H1 (cell line): ENCODE results near the gene BRD4. TPM values are rescaled to one million over a fixed set of nuclear protein-coding genes. Genes with fewer than 3 reads are reported as not detected.
A peak's percentile ranks its signal among the peaks of the same experiment; 100 is the strongest.

Experiments used
- CTCF ChIA-PET: fragments of 300-600 bp; sonication (Branson Sonifier 250); formaldehyde crosslinking; loops from one replicate; lab custom pipeline; 2021; ENCODE audit not compliant: partially characterized antibody; lab: Charles Lee
- POLR2A ChIA-PET: fragments of 300-600 bp; sonication (Branson Sonifier 250); formaldehyde crosslinking; loops from one replicate; lab custom pipeline; 2021; ENCODE audit warnings: inconsistent platforms; ENCODE audit not compliant: partially characterized antibody; lab: Charles Lee
- DNase-seq, 2 experiments: peaks; one replicate each; pipeline versions ENCODE4 v3.0.0 to v3.0.0-alpha.2; 2010 to 2022; ENCODE audit warnings: low spot score in 2 of 2, low read depth in 1 of 2, mixed read lengths in 1 of 2
- FAIRE-seq: peaks from 2 replicates; lab custom pipeline; 2011; peaks lifted over from hg19 to GRCh38; lab: Jason Lieb, UNC
- H2AFZ ChIP-seq: 2 replicates; pipeline ENCODE4 v1.8.1; 2012; ENCODE audit warnings: low read length, inconsistent platforms
- H2AK5ac ChIP-seq: 2 replicates; pipeline ENCODE4 v1.6.1; 2013; ENCODE audit warnings: low read depth, low read length
- H2BK120ac ChIP-seq: replicated peaks from 2 replicates; pipeline ENCODE3; 2013; ENCODE audit warnings: low read depth, low read length, inconsistent platforms
- H2BK12ac ChIP-seq: 2 replicates; pipeline ENCODE4 v1.6.1; 2013; ENCODE audit warnings: low read depth, low read length
- H2BK15ac ChIP-seq: 2 replicates; pipeline ENCODE4 v1.6.1; 2013; ENCODE audit warnings: low read length
- H2BK20ac ChIP-seq: 2 replicates; pipeline ENCODE4 v1.6.1; 2013; ENCODE audit warnings: low read length
- H2BK5ac ChIP-seq: 2 replicates; pipeline ENCODE4 v1.6.1; 2013; ENCODE audit warnings: low read depth, low read length
- H3K14ac ChIP-seq: 2 replicates; pipeline ENCODE4 v1.6.1; 2013; ENCODE audit warnings: inconsistent platforms; ENCODE audit not compliant: insufficient read length
- H3K18ac ChIP-seq: 2 replicates; pipeline ENCODE4 v1.6.1; 2013; ENCODE audit warnings: low read length; ENCODE audit errors: extremely low read depth
- H3K23ac ChIP-seq: 2 replicates; pipeline ENCODE4 v1.6.1; 2013; ENCODE audit warnings: inconsistent platforms; ENCODE audit not compliant: insufficient read length
- H3K23me2 ChIP-seq: 2 replicates; pipeline ENCODE4 v1.6.1; 2013; ENCODE audit warnings: low read depth, low read length
- H3K27ac ChIP-seq: 2 replicates; pipeline ENCODE4 v1.6.1; 2011; ENCODE audit warnings: low read depth, low read length, inconsistent platforms
- H3K27me3 ChIP-seq, 4 experiments: replicated peaks in 1 of 4; 1 replicate in 1 of 4; 2 replicates in 3 of 4; pipeline versions ENCODE4 v1.6.1 to v1.8.1; 2011 to 2013; ENCODE audit warnings: low read length in 3 of 4, mild to moderate bottlenecking in 3 of 4, inconsistent platforms in 2 of 4, mixed read lengths in 2 of 4, moderate library complexity in 1 of 4; ENCODE audit not compliant: control insufficient read depth in 3 of 4, insufficient read depth in 3 of 4; ENCODE audit errors: extremely low read depth in 1 of 4
- H3K36me3 ChIP-seq, 4 experiments: 2 replicates each; pipeline versions ENCODE4 v1.6.1 to v1.8.1; 2011 to 2013; ENCODE audit warnings: mild to moderate bottlenecking in 4 of 4, low read length in 3 of 4, moderate library complexity in 2 of 4, control low read depth in 1 of 4, inconsistent platforms in 1 of 4; ENCODE audit not compliant: insufficient read depth in 4 of 4, control insufficient read depth in 2 of 4
- H3K4ac ChIP-seq: replicated peaks from 2 replicates; pipeline ENCODE3; 2013; ENCODE audit warnings: low read length, low read depth, mixed read lengths, inconsistent platforms; ENCODE audit not compliant: insufficient read length
- H3K4me1 ChIP-seq, 4 experiments: replicated peaks in 1 of 4; 1 replicate in 1 of 4; 2 replicates in 3 of 4; pipeline versions ENCODE4 v1.6.1 to v1.8.1; 2011 to 2013; ENCODE audit warnings: low read length in 3 of 4, inconsistent platforms in 2 of 4, mixed read lengths in 1 of 4; ENCODE audit not compliant: insufficient read depth in 4 of 4, control insufficient read depth in 3 of 4
- H3K4me2 ChIP-seq, 2 experiments: 2 replicates each; pipeline versions ENCODE4 v1.6.1 to v1.8.1; 2011 to 2013; ENCODE audit warnings: low read depth in 2 of 2, low read length in 2 of 2, control low read depth in 1 of 2, inconsistent platforms in 1 of 2, mild to moderate bottlenecking in 1 of 2; ENCODE audit not compliant: insufficient read depth in 1 of 2
- H3K4me3 ChIP-seq, 4 experiments: fragments of 200-600, 300-600 bp in 1 of 4; sonication (generic), shearing (Covaris generic), sonication (Bioruptor Twin) in 1 of 4; 2 replicates each; pipeline versions ENCODE4 v1.5.1 to v1.8.1; 2011 to 2016; ENCODE audit warnings: low read length in 4 of 4, low read depth in 3 of 4, control low read depth in 2 of 4, inconsistent platforms in 2 of 4, mild to moderate bottlenecking in 2 of 4, mixed read lengths in 1 of 4, moderate library complexity in 1 of 4; ENCODE audit not compliant: insufficient read depth in 2 of 4; ENCODE audit errors: extremely low read depth in 1 of 4
- H3K56ac ChIP-seq: replicated peaks from 2 replicates; pipeline ENCODE3; 2013; ENCODE audit warnings: low read depth, mild to moderate bottlenecking, mixed read lengths, low read length, inconsistent platforms; ENCODE audit not compliant: insufficient read length
- H3K79me1 ChIP-seq: 2 replicates; pipeline ENCODE4 v1.6.1; 2013; ENCODE audit warnings: low read depth, low read length, control low read depth
- H3K79me2 ChIP-seq, 2 experiments: 2 replicates each; pipeline versions ENCODE4 v1.6.1 to v1.8.1; 2012 to 2013; ENCODE audit warnings: low read length in 2 of 2, mild to moderate bottlenecking in 2 of 2, inconsistent platforms in 1 of 2; ENCODE audit not compliant: insufficient read depth in 2 of 2, control insufficient read depth in 1 of 2
- H3K9ac ChIP-seq, 4 experiments: replicated peaks in 1 of 4; 1 replicate in 1 of 4; 2 replicates in 3 of 4; pipeline versions ENCODE4 v1.6.1 to v1.8.1; 2011 to 2013; ENCODE audit warnings: low read depth in 3 of 4, low read length in 3 of 4, control low read depth in 2 of 4, mild to moderate bottlenecking in 2 of 4, moderate library complexity in 2 of 4, inconsistent platforms in 1 of 4; ENCODE audit errors: extremely low read depth in 1 of 4
- H3K9me3 ChIP-seq, 2 experiments: 2 replicates each; pipeline versions ENCODE4 v1.6.1 to v1.8.1; 2012 to 2013; ENCODE audit warnings: mild to moderate bottlenecking in 2 of 2, moderate library complexity in 2 of 2, control low read depth in 1 of 2, inconsistent platforms in 1 of 2, low read depth in 1 of 2, low read length in 1 of 2, mixed read lengths in 1 of 2; ENCODE audit not compliant: insufficient read depth in 2 of 2
- H4K20me1 ChIP-seq, 2 experiments: replicated peaks in 1 of 2; 2 replicates each; pipeline versions ENCODE3 to v1.8.1; 2011 to 2013; ENCODE audit warnings: inconsistent platforms in 2 of 2, low read length in 2 of 2, mild to moderate bottlenecking in 1 of 2; ENCODE audit not compliant: insufficient read depth in 2 of 2, control insufficient read depth in 1 of 2
- H4K5ac ChIP-seq: 2 replicates; pipeline ENCODE4 v1.6.1; 2013; ENCODE audit warnings: low read length, low read depth, mixed read lengths, inconsistent platforms; ENCODE audit not compliant: insufficient read length
- H4K8ac ChIP-seq: 2 replicates; pipeline ENCODE4 v1.8.0; 2013; ENCODE audit warnings: mild to moderate bottlenecking, moderate library complexity, low read length, inconsistent platforms; ENCODE audit not compliant: insufficient read depth; ENCODE audit errors: extremely low read depth
- H4K91ac ChIP-seq: replicated peaks from 2 replicates; pipeline ENCODE3; 2013; ENCODE audit warnings: low read length, mixed read lengths, inconsistent platforms; ENCODE audit not compliant: insufficient read length
- ATF3 ChIP-seq: IDR thresholded peaks from 2 replicates; pipeline ENCODE4 v1.6.1; 2011; ENCODE audit warnings: low read depth, mild to moderate bottlenecking, low read length; ENCODE audit not compliant: insufficient read depth
- BACH1 ChIP-seq: IDR thresholded peaks from 2 replicates; pipeline ENCODE4 v1.6.1; 2012; ENCODE audit warnings: low read length, improper control_type of control experiment
- CTBP2 ChIP-seq: IDR thresholded peaks from 2 replicates; pipeline ENCODE4 v1.7.0; 2011; ENCODE audit warnings: borderline replicate concordance, mild to moderate bottlenecking, moderate library complexity, mixed read lengths, low read length; ENCODE audit not compliant: insufficient read depth, insufficient read length
- EP300 ChIP-seq, 2 experiments: IDR thresholded peaks; 1 replicate in 1 of 2; 2 replicates in 1 of 2; pipeline ENCODE4 v1.6.1; 2011 to 2012; ENCODE audit warnings: low read depth in 2 of 2, low read length in 2 of 2, mild to moderate bottlenecking in 2 of 2, borderline replicate concordance in 1 of 2, inconsistent platforms in 1 of 2, moderate library complexity in 1 of 2
- FOSL1 ChIP-seq: IDR thresholded peaks from 2 replicates; pipeline ENCODE4 v1.6.1; 2011; ENCODE audit warnings: mild to moderate bottlenecking, low read depth, low read length, moderate library complexity; ENCODE audit not compliant: insufficient read depth
- GABPA ChIP-seq: IDR thresholded peaks from 2 replicates; pipeline ENCODE4 v1.6.1; 2011; ENCODE audit warnings: mild to moderate bottlenecking, low read length, moderate library complexity, borderline replicate concordance; ENCODE audit not compliant: insufficient read depth
- HDAC6 ChIP-seq: IDR thresholded peaks from one replicate; pipeline ENCODE4 v1.7.1; 2012; ENCODE audit warnings: low read depth, mild to moderate bottlenecking, inconsistent platforms, low read length, moderate library complexity
- JUND ChIP-seq: IDR thresholded peaks from 2 replicates; pipeline ENCODE4 v1.6.1; 2011; ENCODE audit warnings: mild to moderate bottlenecking, improper control_type of control experiment, low read length
- KDM5A ChIP-seq: fragments of 200-600 bp; IDR thresholded peaks from 2 replicates; pipeline ENCODE4 v1.7.1; 2012; ENCODE audit warnings: mild to moderate bottlenecking, low read length, inconsistent platforms, mixed read lengths
- RNF2 ChIP-seq: fragments of 200-900, 300-1000 bp; sonication (generic); IDR thresholded peaks from 2 replicates; pipeline ENCODE4 v1.7.1; 2016; ENCODE audit warnings: borderline replicate concordance, low read depth, mild to moderate bottlenecking, antibody characterized with exemption, low read length; ENCODE audit not compliant: poor library complexity, severe bottlenecking; ENCODE audit errors: missing control alignments
- TCF12 ChIP-seq: IDR thresholded peaks from 2 replicates; pipeline ENCODE4 v1.6.1; 2011; ENCODE audit warnings: low read depth, mild to moderate bottlenecking, low read length
- WGBS, 2 experiments: shearing (Covaris generic) in 1 of 2; methylation state at CpG; one replicate each; pipeline versions ENCODE4 v1.1.6 to v1.1.7; 2013 to 2015; ENCODE audit warnings: low lambda C conversion rate in 2 of 2, mixed read lengths in 2 of 2, inconsistent platforms in 1 of 2, low coverage in 1 of 2, missing lambda C conversion rate in 1 of 2; ENCODE audit not compliant: insufficient replicate concordance in 2 of 2, insufficient coverage in 1 of 2, insufficient read length in 1 of 2; ENCODE audit errors: extremely low coverage in 1 of 2, missing lambda C conversion rate in 1 of 2; 5-methylcytosine and 5-hydroxymethylcytosine counted together
- polyA plus RNA-seq, 7 experiments: library from polyadenylated mRNA; depleted of rRNA in 3 of 7; stranded (reverse) in 5 of 7; unstranded in 2 of 7; fragments of >200 nt in 5 of 7; fragments of 200-250 nt in 2 of 7; gene quantifications; 1 replicate in 5 of 7; 2 replicates in 1 of 7; 4 replicates in 1 of 7; pipeline versions ENCODE4 v1.2.1 to v1.2.3, GENCODE V29; 2011 to 2013; ENCODE audit warnings: missing spikeins in 2 of 7, mixed read lengths in 2 of 7
- total RNA-seq: library from RNA; stranded (reverse); fragmentation: NEBNext Ultra II Directional; extraction: Animal tissue kit (Norgen Biotek cat#: 25700); gene quantifications from 2 replicates; pipeline ENCODE4 v1.2.1, GENCODE V29; 2021

Gene BRD4
- total and polyA plus RNA-seq, 2 of the 8 experiments (the other 6 are each of a cell fraction or from before 2014, with no cell fraction given) = 14.1 to 146 TPM

GRCh38 chr19:15374105-15374651 is 41.8 kb upstream of the BRD4 start:
- peaks cover 10 to 40% of the 10 kb centered on the region in 2 experiments for H4K20me1 ChIP-seq

More at GRCh38 chr19:15374105-15374651, 41.8 kb upstream of the BRD4 start:
- Histone ChIP-seq H3K79me1 (peaks cover 24% of the 10 kb centered on the region), H4K5ac (no peak overlapping the region), H2BK20ac (no peak overlapping the region), H3K23me2 (peaks cover 10% of the 10 kb centered on the region), H3K18ac (no peak overlapping the region), H2AK5ac (no peak overlapping the region), H4K91ac (no peak overlapping the region), H2AFZ (no peak overlapping the region), H2BK12ac (no peak overlapping the region), H3K4ac (no peak overlapping the region), H3K27ac (no peak overlapping the region), H4K8ac (peak overlapping the region; percentile 60; the same call in 1 of the 2 replicates), H3K79me2 (peaks cover 35 to 68% of the 10 kb centered on the region in 2 experiments), H3K9me3 (no peaks in the 10 kb centered on the region), H3K4me2 (no peak overlapping the region), H3K27me3 (no peaks in the 10 kb centered on the region), H2BK5ac (no peak overlapping the region; the same call in 1 of the 2 replicates), H3K9ac (no peak overlapping the region), H3K36me3 (peaks cover 14 to 43% (median 29%) of the 10 kb centered on the region in 4 experiments), H3K56ac (no peak overlapping the region), H3K14ac (no peak overlapping the region), H3K4me1 (peaks cover 0 to 5% (median 5%) of the 10 kb centered on the region in 4 experiments; a peak in 6 of 7 replicates), H3K4me3 (no peak overlapping the region), H2BK120ac (no peak overlapping the region), H3K23ac (no peak overlapping the region), H2BK15ac (no peak overlapping the region)
- ChIA-PET CTCF (no interaction called here), POLR2A (no interaction called here)
- FAIRE-seq (no peak), DNase-seq (no peak)
- WGBS, 2 experiments = 89% methylated on average over 17 of the region's 21 CpGs; no CpG with 5 or more reads in 1 of the 2 experiments
- no peak for TF ChIP-seq EP300 (IDR thresholded peaks at IDR 0.05; ENCODE audit: borderline replicate concordance in 1 of 2, low read depth in 2 of 2, low read length in 2 of 2)
- TF ChIP-seq ATF3 = no peak
- TF ChIP-seq KDM5A = no peak
- TF ChIP-seq JUND = no peak
- no peak for TF ChIP-seq HDAC6
- TF ChIP-seq GABPA = no peak
- no peak for TF ChIP-seq CTBP2
- TF ChIP-seq RNF2 = no peak
- TF ChIP-seq BACH1 = no peak
- no peak for TF ChIP-seq FOSL1
- no peak for TF ChIP-seq TCF12
